SU-DHL-6 (cell line): ENCODE data around the gene DARS2.

Experiments
- CTCF ChIP-seq: fragments of 200-600 bp; sonication (generic); IDR thresholded peaks from one replicate; pipeline ENCODE4 v1.5.1; 2017; ENCODE audit warnings: antibody characterized with exemption, mild to moderate bottlenecking, low read length, moderate library complexity; ENCODE audit not compliant: insufficient read depth, poor library complexity, severe bottlenecking
- EZH2phosphoT487 ChIP-seq: fragments of 200-600 bp; sonication (generic), shearing (Covaris generic); conservative IDR thresholded peaks from 2 replicates; pipeline ENCODE4 v1.6.1; 2018; ENCODE audit warnings: mild to moderate bottlenecking, antibody characterized with exemption, low read length, moderate library complexity, mixed read lengths

- TF ChIP-seq CTCF = no peak
- TF ChIP-seq EZH2phosphoT487 = no peak
Observed at GRCh38 chr1:173823781-173824314, 625 bp upstream of the DARS2 start.
